ENCODE measurements around the gene ZKSCAN2. TPM values are rescaled to one million over a fixed set of nuclear protein-coding genes. Genes with fewer than 3 reads are reported as not detected.

ZKSCAN2 gene
- total and polyA plus RNA-seq, 2 of the 8 experiments (the other 6 are each of a cell fraction or from before 2014, with no cell fraction given) = 2.2 to 11.6 TPM

GRCh38 chr16:25270577-25270976, 12.9 kb upstream of the ZKSCAN2 start:
- H2BK120ac ChIP-seq (replicated peaks; ENCODE audit: low read depth, low read length) = no peak overlapping the region
- no peak overlapping the region for H3K4ac ChIP-seq (replicated peaks; ENCODE audit: insufficient read length, low read depth, low read length)
- H2BK20ac ChIP-seq (ENCODE audit: low read length) = no peak overlapping the region
- no peak overlapping the region for H3K9ac ChIP-seq (replicated peaks in 1 of 4; ENCODE audit: extremely low read depth in 1 of 4, low read depth in 3 of 4, low read length in 3 of 4)
- H2BK12ac ChIP-seq (ENCODE audit: low read depth, low read length) = no peak overlapping the region
- no peak overlapping the region for H4K91ac ChIP-seq (replicated peaks; ENCODE audit: insufficient read length, low read length)
- H2AK5ac ChIP-seq (ENCODE audit: low read depth, low read length) = no peak overlapping the region
- peaks cover 0 to 3% (median 0%) of the 10 kb centered on the region in 4 experiments; a peak in 1 of 8 replicates for H3K36me3 ChIP-seq (ENCODE audit: control insufficient read depth in 2 of 4, insufficient read depth in 4 of 4, low read length in 3 of 4)
- no peaks in the 10 kb centered on the region for H3K9me3 ChIP-seq (ENCODE audit: insufficient read depth in 2 of 2, low read depth in 1 of 2, low read length in 1 of 2)
- DNase-seq (ENCODE audit: low read depth in 1 of 2, low spot score in 2 of 2) (no peak), FAIRE-seq (no peak)
- 92% methylated on average over 6 of the region's 6 CpGs; no CpG with 5 or more reads in 1 of the 2 experiments for WGBS, 2 experiments (ENCODE audit: extremely low coverage in 1 of 2, insufficient coverage in 1 of 2, insufficient read length in 1 of 2, insufficient replicate concordance in 2 of 2, low coverage in 1 of 2, low lambda C conversion rate in 2 of 2, missing lambda C conversion rate in 1 of 2)
- no peak overlapping the region for H3K4me2 ChIP-seq (ENCODE audit: insufficient read depth in 1 of 2, low read depth in 2 of 2, low read length in 2 of 2)
- no peaks in the 10 kb centered on the region for H3K4me1 ChIP-seq (replicated peaks in 1 of 4; ENCODE audit: control insufficient read depth in 3 of 4, insufficient read depth in 4 of 4, low read length in 3 of 4)
- H3K18ac ChIP-seq (ENCODE audit: extremely low read depth, low read length) = no peak overlapping the region
- H3K4me3 ChIP-seq (ENCODE audit: extremely low read depth in 1 of 4, insufficient read depth in 2 of 4, low read depth in 3 of 4, low read length in 4 of 4) = no peak overlapping the region
- H3K23ac ChIP-seq (ENCODE audit: insufficient read length) = no peak overlapping the region
- CTCF ChIA-PET (ENCODE audit: partially characterized antibody) = interaction anchor here (0.6 to 1.0 kb wide), 3 partner anchors 8 to 1839 kb away, joined by 3 read pairs; no protein-coding TSS in a partner anchor
- H4K20me1 ChIP-seq (replicated peaks in 1 of 2; ENCODE audit: control insufficient read depth in 1 of 2, insufficient read depth in 2 of 2, low read length in 2 of 2) = peaks cover 4 to 7% of the 10 kb centered on the region in 2 experiments
- no peak overlapping the region for H2BK15ac ChIP-seq (ENCODE audit: low read length)
- no peaks in the 10 kb centered on the region for H3K23me2 ChIP-seq (ENCODE audit: low read depth, low read length)
- no peak overlapping the region for H4K5ac ChIP-seq (ENCODE audit: insufficient read length, low read depth, low read length)
- H3K79me1 ChIP-seq (ENCODE audit: low read depth, low read length) = peaks cover 10% of the 10 kb centered on the region
- no peak overlapping the region for H2AFZ ChIP-seq (ENCODE audit: low read length)
- H3K27ac ChIP-seq (ENCODE audit: low read depth, low read length) = no peak overlapping the region
- POLR2A ChIA-PET (ENCODE audit: partially characterized antibody) = interaction anchor here (1.1 to 3.7 kb wide), 2 partner anchors 10 to 24 kb away, joined by 3 to 23 read pairs; no protein-coding TSS in a partner anchor
- no peak overlapping the region for H2BK5ac ChIP-seq (ENCODE audit: low read depth, low read length)
- no peak overlapping the region for H3K56ac ChIP-seq (replicated peaks; ENCODE audit: insufficient read length, low read depth, low read length)
- peaks cover 0 to 14% of the 10 kb centered on the region in 2 experiments; a peak in 2 of 4 replicates for H3K79me2 ChIP-seq (ENCODE audit: control insufficient read depth in 1 of 2, insufficient read depth in 2 of 2, low read length in 2 of 2)
- H4K8ac ChIP-seq (ENCODE audit: extremely low read depth, insufficient read depth, low read length) = no peak overlapping the region; the same call in 1 of the 2 replicates
- H3K14ac ChIP-seq (ENCODE audit: insufficient read length) = no peak overlapping the region
- TF ChIP-seq SAP30 (IDR thresholded peaks at IDR 0.05; ENCODE audit: insufficient read depth, insufficient replicate concordance, low read length) = no peak
- TF ChIP-seq SP2 (IDR thresholded peaks at IDR 0.05; ENCODE audit: low read length) = no peak
- no peak for TF ChIP-seq ASH2L (IDR thresholded peaks at IDR 0.05; ENCODE audit: low read length)
- no peaks in the 10 kb centered on the region for H3K27me3 ChIP-seq (replicated peaks in 1 of 4; ENCODE audit: control insufficient read depth in 3 of 4, extremely low read depth in 1 of 4, insufficient read depth in 3 of 4, low read length in 3 of 4)

Measured in H1 (cell line).